ENCODE results near the gene HTR1D.
"Not testable (repeated sequence)": the region's sequence is repeated elsewhere in the genome, so short reads cannot be mapped to it uniquely, and the experiment has no call there.

The HTR1D gene

DNA sequence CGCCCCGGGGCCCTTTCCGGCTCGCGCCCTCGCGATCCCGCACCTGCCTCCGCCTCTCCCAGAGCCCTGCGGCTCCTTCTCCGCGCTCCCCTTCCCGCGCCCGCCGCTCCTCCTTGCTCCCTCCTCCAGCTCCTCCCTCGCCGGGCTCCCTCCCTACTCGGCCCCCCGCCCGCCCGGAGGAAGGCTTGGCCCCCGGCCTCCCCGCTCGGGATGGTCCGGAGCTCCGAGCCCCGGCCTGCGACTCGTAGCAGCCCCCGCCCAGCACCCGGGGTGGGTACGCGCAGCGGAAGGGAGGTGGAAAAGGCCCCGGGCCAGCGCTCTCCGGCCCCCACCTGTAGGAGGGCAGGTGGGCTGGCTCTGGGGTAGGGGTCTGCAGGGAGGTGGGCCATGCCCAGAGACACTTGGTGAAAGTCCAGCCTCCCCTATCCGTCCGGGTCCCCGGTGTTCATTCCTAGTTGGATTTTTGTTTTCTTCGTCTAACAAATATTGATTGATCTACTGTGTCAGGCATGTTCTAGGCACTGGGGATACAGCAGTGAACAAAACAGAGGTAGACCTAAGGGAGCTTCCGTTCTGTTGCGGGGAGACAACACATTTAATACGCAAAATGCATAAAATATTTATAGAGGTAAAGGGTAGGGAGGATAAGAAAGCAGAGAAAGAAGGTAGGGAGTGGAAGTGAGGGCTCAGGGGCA is at the start of gene HTR1D:
HTR1D (minus strand) TSS at position 82 of the 695 bp plus-strand sequence. CDS start 23,283 bp downstream, outside the sequence.
- DNase-seq, result peak in 38 of 42 donors; percentile 8 to 78 (median 58)
- intact Hi-C loops (cut with DNase I), result no loop called here

DNA sequence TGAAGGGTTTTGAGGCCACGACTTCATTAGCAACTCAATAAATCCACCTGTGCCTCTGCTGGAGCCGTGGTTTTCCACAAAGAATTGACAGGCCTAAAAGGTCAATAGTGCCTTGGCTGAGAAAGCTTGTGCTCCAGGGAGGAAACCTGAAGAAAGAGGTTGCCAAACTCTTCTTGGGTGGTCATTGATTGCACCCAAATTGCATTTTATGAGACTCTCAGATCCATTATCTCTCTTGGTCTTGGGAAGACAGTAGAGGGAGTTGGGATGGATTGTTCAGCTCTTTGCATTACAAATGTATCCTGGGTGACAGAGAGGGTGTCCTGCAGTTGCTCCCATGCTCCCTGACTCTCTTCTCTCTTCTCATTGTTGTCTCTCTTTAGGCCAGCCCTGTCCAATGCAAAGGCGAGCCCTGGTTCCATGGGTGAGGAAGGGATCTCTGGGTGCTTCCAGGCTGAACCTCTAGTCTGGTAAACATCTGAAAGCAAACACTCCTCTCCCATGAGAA is 46.1 kb upstream of the HTR1D start:
- intact Hi-C loops (cut with DNase I), result no loop called here
- DNase-seq, result no peak

- intact Hi-C loops (cut with DNase I); DNase-seq: not testable (repeated sequence)
These were observed 40.8 kb upstream of the HTR1D start for GRCh38 chr1:23258082-23258481.

GRCh38 chr1:23257371-23257770 is 40.1 kb upstream of the HTR1D start:
- intact Hi-C loops (cut with DNase I); DNase-seq: not testable (repeated sequence)

DNA sequence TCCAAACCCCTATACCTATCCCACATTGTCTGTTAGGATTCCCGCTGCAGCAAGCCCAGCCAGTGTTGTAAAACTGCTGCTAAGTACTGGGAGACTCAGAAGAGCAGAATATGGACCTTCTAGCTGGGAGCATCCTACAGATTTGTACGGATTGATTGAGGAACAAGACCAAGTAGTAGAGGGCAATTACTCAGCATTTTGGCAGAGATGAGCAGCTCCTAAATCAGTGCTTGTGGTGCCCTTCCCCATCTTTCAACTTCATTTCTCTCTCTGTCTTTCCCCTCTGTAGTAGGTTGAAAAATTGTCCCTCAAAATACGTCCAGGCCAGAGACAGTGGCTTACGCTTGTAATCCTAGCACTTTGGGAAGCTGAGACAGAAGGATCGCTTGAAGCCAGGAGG is 37.3 kb upstream of the HTR1D start:
- intact Hi-C loops (cut with DNase I), result no loop called here
- no peak for DNase-seq

DNA sequence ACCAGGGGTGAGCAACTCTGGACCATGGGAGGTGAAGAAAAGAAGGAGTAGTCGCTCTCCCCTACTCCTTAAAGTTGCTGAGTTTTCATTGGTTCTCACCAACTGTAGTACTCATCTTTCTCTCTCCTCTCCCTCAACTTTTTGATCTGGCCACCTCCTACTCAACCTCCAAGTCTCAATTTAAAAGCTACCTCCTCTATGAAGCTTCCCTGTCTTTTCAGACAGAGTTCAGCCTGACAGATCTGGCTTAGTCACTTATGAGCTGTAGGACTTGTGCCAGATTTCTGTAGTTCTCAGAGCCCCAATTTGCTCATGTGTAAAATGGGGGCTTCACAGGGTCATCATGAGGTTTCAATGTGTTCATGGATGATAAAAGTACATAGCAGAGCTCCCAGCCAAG is 34.5 kb upstream of the HTR1D start:
- DNase-seq, result no peak
- intact Hi-C loops (cut with DNase I), result no loop called here

DNA sequence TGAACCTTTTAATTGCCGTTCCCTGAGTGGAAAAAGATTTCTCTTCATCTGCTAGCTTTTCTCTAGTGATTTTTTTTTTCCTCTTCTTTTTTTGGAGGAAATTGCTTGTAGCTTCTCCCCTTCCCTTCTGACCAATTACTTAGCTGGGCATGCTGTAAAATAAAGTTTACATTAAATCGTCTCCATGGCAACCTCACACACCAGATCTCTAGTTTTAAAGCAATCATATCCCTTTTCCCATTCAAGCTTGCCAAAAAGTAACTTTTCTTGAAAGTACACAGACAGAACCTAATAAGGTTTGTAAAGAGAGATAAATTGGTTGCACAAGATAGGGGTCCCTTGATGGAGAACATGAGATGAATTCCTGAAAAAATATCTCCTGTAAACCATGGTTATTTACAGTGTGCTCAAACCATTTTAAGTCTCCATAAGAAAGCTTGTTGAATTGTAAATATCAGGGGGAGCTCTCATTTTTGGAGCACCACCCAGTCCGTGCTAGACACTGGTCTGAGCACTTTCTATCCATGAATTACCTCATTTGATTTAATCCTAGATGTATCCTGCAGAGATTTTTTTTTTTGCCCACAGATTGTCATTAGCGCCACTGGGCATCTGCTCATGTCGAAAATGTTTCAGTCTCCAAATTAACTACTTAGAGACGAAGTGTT is 32.6 kb upstream of the HTR1D start:
- intact Hi-C loops (cut with DNase I), result no loop called here
- no peak for DNase-seq

- intact Hi-C loops (cut with DNase I), result no loop called here
- DNase-seq, result no peak
These were observed 30.0 kb upstream of the HTR1D start for GRCh38 chr1:23247276-23247675.

GRCh38 chr1:23246274-23246673 is 29.0 kb upstream of the HTR1D start:
- intact Hi-C loops (cut with DNase I), result no loop called here
- DNase-seq, result no peak

GRCh38 chr1:23244256-23244761 is 27.0 kb upstream of the HTR1D start:
- intact Hi-C loops (cut with DNase I), result no loop called here

GRCh38 chr1:23242414-23242813 is 25.1 kb upstream of the HTR1D start:
- no peak for DNase-seq

More at GRCh38 chr1:23244256-23244761, 27.0 kb upstream of the HTR1D start:
- no peak for DNase-seq

DNA sequence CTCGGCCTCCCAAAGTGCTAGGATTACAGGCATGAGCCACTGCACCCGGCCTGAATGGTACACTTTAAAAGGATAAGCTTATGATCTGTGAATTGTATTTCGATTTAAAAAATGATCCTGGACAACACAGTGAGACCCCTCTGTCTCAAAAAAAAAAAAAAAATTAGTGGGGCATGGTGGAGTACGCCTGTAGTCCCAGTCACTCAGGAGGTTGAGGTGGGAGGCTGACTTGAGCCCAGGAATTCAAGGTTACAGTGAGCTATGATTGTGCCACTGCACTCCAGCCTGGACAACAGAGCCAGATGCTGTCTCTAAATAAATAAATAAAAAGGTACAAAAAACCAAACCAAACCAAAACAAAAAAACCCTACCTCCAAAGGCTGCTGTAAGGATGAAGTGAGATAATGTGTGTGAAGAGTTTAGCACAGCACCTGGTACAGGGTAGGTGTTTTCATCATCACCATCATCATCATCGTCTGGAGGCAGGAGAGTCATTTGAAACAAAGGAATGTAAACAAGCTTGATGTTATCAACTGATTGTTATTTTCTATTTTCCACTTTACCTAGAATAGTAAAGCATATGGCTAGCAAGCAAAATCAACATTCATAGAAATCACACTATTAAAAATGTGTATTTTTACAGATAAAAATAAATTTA is 22.5 kb upstream of the HTR1D start:
- DNase-seq, result no peak
- intact Hi-C loops (cut with DNase I), result no loop called here

More at GRCh38 chr1:23242414-23242813, 25.1 kb upstream of the HTR1D start:
- intact Hi-C loops (cut with DNase I), result no loop called here

DNA sequence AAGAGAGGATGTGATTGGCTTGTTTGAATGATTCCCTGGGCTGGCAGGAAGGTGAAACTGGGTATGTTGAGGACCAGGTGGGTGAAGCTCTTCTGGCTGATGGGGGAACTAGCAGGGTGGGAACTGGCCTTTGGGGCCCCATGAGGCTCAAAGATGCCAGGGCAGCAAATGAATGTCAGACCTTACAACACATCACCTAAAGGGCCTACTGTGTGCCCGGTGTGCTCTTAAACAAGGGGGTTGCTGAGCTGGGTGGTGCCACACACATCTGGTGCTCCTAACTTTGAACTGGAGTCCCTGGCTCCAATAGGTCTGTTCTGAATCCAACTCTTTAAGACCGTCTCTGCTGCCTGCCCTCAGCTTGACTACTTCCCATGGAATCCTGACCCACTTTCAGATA is 21.3 kb upstream of the HTR1D start:
- intact Hi-C loops (cut with DNase I), result no loop called here

GRCh38 chr1:23237508-23237907 is 20.2 kb upstream of the HTR1D start:
- intact Hi-C loops (cut with DNase I), result no loop called here
- DNase-seq, result no peak

More for the DNA sequence above, 21.3 kb upstream of the HTR1D start:
- DNase-seq, result no peak

- peak in 13 of 42 donors; percentile 11 to 71 (median 34) for DNase-seq
- intact Hi-C loops (cut with DNase I), result no loop called here
These were observed 10.5 kb upstream of the HTR1D start for GRCh38 chr1:23227806-23228205.

DNA sequence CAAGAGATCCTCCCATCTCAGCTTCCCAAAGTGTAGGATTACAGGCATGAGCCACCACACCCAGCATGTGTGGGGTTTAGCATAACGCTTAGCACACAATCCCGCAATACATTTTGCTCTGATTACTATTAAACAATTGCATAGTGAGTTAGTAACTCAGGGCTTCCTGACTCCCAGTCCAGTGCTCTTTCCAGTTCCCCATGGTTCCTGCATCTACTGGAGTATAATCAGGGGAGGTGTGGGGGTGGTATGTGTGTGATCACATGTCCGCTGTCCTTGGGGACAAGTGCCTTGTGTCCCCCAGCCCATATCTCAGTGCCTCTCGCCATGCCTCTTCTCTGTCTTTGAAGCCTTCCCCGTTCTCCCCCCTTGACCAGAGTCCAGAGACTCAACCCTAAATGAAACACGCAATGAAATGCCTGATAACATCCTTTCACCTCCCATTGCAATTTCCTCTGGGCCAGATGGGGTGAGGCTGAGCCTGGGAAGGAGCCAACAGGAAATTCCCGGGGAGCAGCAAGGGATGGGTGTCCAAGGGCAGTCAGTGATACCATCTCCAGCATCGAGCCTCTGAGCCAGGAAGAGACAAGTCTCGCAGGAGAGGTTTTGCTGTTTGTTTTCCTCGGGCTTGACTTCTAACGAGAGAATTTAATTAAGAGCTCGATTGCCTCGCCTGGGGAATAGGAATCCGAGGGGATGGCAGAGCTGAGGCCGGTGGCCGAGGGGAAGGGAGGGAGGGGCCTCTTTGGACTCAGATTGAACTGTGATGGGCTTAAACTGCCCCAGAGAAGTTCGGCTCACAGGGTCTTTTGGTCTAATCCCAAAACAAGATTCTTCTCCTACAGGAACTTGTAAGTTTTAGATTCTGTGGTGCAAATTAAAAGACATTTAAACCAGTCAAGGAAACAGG is 7.7 kb upstream of the HTR1D start:
- intact Hi-C loops (cut with DNase I), result no loop called here
- DNase-seq, result no peak

DNA sequence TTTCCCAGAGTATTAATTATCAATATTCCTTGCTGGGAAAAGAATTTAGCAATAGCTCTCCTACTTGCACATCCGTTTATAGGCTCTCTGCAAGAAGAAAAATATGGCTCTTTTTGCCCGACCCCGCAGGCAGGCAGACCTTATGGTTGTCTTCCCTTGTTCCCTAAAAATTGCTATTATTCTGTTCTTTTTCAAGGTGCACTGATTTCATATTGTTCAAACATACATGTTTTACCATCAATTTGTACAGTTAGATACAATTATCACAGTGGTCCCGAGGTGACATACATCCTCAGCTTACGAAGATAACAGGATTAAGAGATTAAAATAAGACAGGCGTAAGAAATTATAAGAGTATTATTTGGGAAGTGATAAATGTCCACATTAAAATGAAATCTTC is 6.7 kb upstream of the HTR1D start:
- DNase-seq; intact Hi-C loops (cut with DNase I): not testable (repeated sequence)

GRCh38 chr1:23223490-23223951 is 6.2 kb upstream of the HTR1D start:
- intact Hi-C loops (cut with DNase I); DNase-seq: not testable (repeated sequence)

GRCh38 chr1:23222742-23223141 is 5.4 kb upstream of the HTR1D start:
- DNase-seq, result no peak
- intact Hi-C loops (cut with DNase I), result no loop called here

All from head of caudate nucleus (tissue), 42 donors.